Raji (cell line): ENCODE measurements around the gene CACNA1H.

Experiments used
- POLR2A ChIP-seq: IDR thresholded peaks from 2 replicates; pipeline ENCODE4 v1.6.1; 2011; ENCODE audit warnings: low read depth, low read length, control low read depth; ENCODE audit not compliant: insufficient read depth

The CACNA1H gene

DNA sequence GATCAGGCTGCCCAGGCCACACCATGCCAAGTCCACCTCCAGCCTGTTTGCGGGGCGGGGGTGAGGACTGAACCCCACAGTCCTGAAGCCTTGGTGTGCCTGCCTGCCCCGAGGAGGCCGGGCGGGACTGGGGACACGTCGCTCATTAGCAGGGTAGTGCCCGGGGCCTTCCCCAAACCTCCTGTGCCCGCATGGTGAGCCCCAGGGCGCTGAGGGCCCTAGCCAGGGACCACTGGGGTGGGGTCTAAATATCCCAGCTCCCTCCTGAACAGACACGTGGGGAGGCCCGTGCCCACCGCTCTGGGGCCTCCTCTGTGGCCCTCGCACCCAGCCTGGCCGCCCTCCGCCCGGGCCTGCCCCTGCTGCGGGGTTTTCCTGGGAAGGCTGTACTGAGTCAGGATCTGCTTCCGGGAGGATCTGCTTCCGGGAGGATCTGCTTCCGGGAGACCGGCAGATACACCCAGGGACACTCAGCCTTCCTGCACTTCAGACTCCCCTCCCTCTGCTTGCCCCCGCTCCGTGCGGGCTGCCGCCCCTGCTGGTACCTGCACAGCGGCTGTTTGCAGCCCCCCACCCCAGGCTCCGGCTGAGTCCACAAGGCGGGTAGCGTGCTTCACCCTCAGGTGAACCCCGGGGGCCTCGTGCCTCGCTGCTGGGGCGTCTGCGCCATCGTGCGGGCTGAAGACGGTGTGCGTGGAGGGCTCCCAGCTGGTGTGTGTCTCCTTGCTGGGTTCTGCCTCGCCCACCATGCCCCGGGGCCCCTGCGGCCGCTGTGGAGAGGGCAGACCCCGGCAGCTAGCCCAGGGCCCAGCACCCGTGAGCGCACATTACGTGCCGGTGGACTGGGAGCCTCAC lies 23.6 kb upstream of the CACNA1H start:
- no peak for TF ChIP-seq POLR2A

GRCh38 chr16:1130382-1130781 lies 22.5 kb upstream of the CACNA1H start:
- no peak for TF ChIP-seq POLR2A

DNA sequence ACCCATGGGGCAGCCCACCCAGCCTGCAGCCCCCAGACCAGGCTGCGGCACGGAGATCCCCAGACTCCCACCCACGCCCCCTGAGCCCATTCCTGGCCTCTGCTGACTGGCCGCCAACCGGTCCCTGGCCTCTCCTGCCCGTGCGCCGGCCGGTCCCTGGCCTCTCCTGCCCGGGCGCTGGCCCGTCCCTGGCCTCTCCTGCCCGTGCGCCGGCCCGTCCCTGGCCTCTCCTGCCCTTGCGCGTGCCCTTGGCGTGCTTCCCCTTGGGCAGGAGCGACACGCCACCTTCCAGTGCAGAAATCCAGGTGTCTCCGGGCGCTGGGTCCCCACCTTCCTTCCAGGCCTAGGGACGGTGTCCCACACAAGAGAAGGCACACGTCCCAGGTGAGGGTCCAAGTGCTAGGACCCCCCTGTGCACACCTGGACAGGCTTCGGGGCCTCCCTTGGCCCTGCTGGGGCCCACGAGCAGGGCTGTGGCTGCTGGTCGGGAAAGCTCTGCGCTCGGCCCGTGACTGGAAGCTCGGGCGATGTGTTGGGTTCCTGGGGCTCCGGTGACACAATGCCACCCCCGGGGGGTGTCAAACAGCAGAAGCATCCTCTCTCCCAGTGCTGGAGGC lies 21.4 kb upstream of the CACNA1H start:
- no peak for TF ChIP-seq POLR2A

GRCh38 chr16:1132431-1132830 lies 20.5 kb upstream of the CACNA1H start:
- no peak for TF ChIP-seq POLR2A

- no peak for TF ChIP-seq POLR2A
Observed at GRCh38 chr16:1133271-1133670, 19.6 kb upstream of the CACNA1H start.

GRCh38 chr16:1133810-1134520 lies 18.9 kb upstream of the CACNA1H start:
- no peak for TF ChIP-seq POLR2A

DNA sequence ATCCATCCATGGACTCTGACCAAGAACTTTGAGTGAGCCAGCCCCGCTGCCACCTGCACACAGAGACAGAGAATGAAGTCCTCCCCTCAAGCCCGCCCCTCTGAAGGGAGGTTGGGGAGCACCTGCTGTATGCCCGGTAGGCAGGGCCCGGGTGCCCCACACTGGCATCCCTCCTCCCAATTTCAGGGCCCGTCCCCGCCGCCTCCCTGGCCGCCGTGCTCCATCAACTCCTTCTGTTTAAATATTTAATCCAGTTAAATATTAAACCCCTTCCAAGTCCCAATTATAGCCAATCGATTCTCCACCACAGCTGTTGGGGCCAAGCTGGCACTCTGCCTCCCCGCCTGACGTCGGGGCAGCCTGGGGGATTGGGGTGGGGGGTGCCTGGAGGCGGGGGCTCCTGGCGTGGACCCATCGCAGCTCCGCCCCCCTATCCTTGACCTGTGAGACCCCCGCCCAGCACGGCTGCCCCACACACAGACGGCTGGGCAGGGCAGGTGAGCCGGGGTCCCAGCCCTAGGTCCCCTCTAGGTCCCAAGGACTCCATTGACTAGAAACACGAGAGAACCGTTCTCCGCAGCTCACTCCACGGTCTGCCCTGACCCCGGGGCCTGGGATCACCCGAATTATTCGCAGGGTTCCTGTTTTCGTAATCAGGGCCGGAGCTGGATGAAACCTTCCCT lies 18.0 kb upstream of the CACNA1H start:
- TF ChIP-seq POLR2A = no peak

- no peak for TF ChIP-seq POLR2A
Observed at GRCh38 chr16:1135459-1135825, 17.5 kb upstream of the CACNA1H start.

DNA sequence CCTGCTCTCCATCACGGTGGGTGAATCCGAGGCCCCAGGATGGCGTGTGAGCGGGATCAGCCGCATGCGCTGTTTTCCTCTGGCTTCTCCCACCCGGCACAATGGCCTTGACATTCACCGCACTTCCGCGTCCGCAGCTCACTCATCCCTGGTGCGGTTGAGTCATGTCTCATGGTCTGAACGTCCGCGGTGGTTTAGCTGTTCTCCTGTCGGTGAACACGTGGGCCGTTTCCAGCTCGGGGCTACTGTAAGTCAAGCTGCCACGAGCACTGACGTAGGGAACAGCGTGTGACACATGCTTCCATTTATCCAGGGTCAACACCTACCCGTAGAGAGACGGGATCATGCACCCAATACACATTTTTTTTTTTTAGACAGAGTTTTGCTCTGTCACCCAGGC lies 15.3 kb upstream of the CACNA1H start:
- TF ChIP-seq POLR2A = no peak

DNA sequence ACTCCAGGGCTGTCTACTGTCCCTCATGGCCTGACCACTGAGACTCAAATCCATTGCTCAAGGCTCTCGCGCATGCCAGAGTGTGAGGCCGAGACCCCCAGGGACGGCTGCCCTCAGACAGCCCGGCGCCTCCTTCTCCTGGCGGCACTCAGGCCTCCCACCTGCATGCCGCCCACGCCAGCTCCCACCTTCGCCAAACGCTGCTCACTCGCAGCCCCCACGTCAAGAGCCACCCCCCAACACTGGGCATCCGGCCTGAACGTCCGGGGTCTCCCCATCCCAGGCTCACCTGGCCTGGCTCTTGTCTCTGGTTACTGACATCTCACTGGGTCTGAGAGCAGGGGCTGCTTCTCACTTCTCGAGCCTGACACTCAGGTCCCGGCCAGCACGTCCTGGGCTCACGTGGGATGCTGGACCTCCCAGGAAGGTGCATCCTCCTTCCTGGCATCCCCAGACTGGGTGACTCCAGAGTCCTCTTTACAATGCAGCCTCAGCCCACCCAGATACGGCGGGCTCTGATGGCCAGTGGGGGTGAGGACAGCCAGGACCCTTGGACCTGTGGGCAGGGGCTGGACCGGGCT lies 12.2 kb upstream of the CACNA1H start:
- no peak for TF ChIP-seq POLR2A

DNA sequence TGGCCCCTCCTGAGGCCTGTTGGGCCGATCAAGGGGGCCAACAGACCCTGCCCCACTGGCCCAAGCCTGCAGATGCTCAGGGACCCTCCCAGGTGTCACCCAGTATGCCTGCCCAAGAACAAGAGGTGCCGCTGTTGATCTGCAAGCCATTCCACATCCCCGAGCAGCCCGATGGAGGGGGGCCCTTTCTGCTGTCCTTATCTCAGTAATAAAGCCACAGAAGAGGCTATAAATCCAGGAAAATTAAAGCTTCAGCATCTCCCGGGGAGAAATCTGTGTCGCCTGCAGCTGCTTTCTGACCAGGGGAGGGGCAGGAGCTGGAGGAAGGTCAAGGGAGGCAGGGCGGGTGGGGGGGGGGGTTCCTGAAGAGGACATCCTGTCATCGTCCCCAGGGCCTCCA lies 11.7 kb upstream of the CACNA1H start:
- no peak for TF ChIP-seq POLR2A

- TF ChIP-seq POLR2A = no peak
Observed at GRCh38 chr16:1141716-1142115, 11.2 kb upstream of the CACNA1H start.

DNA sequence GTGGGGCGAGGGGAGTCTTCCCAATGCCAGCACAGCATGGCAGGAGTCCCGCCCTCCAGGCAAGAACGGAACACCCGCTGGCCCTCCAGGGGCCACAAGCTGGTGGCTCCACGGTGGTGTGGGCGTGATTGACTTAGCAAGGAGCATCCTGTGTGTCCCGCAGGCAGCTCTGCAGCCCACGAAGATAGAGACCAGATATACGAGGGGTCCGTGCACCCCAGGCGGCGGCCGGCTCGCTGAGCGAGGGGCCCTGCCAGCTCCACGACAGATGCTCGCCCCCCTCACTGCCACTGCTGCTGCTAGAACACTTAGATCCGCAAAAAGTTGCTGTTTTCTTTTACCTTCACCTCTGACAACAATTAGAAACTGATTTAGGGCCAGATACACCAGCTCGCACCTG lies 10.0 kb upstream of the CACNA1H start:
- TF ChIP-seq POLR2A = no peak

DNA sequence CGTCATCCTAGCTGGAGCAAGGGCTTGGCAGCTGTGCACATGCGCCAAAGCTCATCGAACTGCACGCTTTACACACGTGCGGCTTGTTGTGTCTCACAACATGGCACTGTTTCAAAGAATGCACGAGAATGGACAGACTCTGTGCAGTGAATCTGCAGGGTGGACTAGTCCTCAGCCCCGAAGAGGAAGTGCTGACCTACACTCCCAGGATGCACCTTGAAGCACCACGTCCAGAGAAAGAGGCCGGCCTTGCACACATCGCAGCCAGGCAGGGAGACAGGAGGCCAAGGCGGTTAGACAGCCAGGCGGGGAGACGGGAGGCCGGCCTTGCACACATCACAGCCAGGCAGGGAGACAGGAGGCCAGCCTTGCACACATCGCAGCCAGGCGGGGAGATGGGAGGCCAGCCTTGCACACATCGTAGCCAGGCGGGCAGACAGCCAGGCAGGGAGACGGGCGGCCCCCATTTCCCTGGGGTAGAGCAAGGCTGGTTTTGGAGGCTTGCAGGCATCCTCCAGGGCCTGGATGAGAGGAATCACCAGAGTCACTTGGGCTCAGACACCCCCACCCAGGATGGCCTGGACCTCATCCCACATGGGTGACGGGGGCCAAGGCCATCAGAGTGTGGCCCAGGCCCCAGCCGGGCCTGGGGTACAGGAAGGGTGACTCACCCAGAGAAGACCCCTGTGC lies 9.0 kb upstream of the CACNA1H start:
- TF ChIP-seq POLR2A = no peak
